Hindlimb muscle (tissue), 1 donor: Measurements from ENCODE around the gene RNF167. TPM values are rescaled to one million over a fixed set of nuclear protein-coding genes. Genes with fewer than 3 reads are reported as not detected.

ENCODE experiments used
- DNase-seq: peaks from one replicate; pipeline ENCODE4 v3.0.0-alpha.2; 2013
- polyA plus RNA-seq: library from polyadenylated mRNA; unstranded; fragments of 120-200 nt; gene quantifications from one replicate; pipeline ENCODE4 v1.2.1, GENCODE V29; 2013; ENCODE audit not compliant: insufficient read length

The RNF167 gene
- polyA plus RNA-seq, 1 donor: 75.2 TPM

DNA sequence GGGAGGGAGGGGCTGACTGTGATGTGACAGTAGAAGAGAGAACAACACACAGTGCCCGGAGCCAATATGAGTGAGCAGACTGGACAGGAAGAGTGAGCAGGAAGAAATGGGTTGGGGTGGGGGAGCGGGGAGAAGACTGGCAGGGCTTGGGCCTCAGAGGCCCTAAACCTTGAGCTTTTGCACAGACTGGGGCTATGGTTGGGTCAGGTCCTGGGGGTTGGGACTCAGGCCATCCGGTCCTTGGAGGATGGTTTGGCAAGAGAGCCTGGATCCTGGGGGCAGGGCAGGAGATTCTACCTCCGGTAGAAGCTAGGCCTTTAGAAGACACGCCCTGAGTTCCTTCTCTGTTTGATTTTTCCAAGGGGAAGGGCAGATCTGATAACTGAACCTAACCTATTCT, 46.3 kb downstream of the RNF167 start:
- no peak for DNase-seq

DNA sequence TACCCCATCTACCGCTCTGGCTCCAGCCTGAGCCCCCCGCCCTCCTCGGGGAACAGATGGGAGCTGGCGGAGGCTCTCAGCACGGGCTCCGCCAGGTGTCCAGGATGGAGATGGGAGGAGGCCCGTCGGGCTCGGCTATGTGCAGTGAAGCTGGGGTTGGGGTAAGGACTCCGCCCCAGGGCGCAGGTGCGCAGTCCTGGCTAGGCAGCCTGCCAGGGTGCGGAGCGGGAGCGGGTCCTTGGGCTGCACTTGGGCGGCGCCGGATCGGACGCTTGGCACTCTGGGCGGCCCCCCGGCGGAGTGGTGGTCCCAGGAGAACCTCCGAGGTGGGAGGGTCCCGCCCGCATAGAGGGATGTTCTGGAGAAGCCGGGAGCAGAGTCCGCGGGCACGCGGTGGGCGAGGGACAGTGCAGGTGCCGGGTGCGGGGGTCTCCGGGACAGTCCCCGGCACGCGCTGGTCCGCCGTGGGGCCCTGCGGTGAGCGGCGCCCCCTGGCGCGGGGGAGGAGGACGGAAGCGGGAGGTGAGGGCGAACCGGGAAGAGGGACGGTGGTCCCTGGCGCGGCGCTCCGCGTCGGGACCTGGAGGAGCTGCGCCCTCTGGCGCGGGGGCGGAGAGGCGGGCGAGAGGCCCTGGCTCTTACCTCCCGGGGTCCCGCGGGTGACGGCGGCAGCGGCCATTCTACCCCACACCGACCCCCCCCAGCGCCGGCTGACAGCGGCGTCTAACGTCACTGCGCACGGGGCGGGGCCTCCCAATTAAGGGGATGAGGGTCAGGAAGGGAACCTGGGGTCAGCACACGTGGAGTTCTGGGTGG, 47.1 kb downstream of the RNF167 start, which contains the start of gene CAMTA2:
Gene CAMTA2 (minus strand): TSS at position 725 of the 816 bp plus-strand sequence. CDS start 1,453 bp downstream, outside the sequence.
- peak; percentile 85 for DNase-seq

DNA sequence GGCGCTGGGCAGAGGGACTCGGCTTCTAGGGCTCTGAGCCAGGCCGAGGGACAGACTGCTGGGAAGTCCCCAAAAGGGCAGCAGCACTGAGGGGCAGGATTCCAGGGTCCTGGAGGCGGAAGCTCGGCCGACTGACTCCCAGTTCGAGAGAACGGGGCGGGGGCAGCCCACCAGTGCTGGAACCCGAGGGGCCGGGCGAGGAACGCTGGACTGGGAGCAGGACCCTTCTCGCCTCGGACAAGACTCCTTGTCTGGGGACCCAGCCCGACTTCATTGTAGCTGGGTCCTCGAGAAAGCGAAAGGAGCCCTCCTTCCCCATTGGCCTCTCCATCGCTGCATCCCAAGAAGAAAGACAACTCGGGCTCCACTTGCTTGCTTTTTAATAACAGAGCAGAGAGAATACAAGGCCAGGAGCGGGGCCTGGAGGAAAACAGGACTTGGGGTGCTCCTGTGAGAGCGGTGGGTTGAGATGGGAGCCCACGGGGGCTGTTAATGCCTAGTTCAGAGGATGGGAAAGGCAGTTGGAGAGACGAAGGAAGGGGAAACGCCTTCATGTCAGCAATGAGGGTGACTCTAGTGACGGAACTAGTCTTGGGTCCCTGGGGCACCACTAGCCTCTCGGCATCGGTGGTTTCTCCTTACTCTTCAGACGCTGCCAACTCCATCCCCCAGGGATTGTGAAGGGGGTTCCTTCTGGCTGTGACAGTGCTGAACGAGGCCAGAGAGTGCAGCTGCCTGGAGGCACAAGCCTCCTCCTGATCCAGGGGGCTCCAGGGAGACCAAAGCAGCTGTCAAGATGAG, 47.9 kb downstream of the RNF167 start:
- DNase-seq: no peak

DNA sequence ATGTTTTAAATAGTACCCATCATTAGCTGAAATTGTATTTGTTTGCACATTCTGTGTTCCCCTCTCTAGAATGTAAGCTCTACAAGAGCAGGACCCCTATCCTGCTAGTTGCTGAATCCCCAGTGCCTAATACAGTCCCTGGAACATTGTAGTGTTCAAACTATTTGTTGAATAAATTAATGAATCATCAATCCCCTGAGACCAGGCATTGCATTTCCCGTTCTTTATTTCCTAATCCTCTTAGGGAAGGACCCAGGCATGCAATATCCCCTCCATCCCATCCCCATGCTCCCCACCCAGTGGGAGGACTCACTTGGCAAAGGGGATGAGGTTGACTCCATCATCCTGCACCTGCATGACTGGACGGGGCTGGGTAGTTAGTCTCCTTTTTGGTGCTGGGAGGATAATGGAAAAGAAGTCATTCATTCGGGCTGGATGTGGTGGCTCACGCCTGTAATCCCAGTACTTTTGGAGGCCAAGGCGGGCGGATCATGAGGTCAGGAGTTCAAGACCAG, 54.1 kb downstream of the RNF167 start:
- DNase-seq: no peak

Other genes starting within 250 kb of the RNF167 start
- gene PELP1, start 236.1 kb upstream of the RNF167 start, polyA plus RNA-seq: 38.1 TPM
- gene ARRB2, start 229.6 kb upstream of the RNF167 start, polyA plus RNA-seq: 29.9 TPM
- 19.5 TPM for gene MED11, start 208.8 kb upstream of the RNF167 start, polyA plus RNA-seq
- 0.97 TPM for gene ZMYND15, start 200.4 kb upstream of the RNF167 start, polyA plus RNA-seq
- 7.8 TPM for gene CXCL16, start 200.3 kb upstream of the RNF167 start, polyA plus RNA-seq
- not detected for gene TM4SF5, start 168.4 kb upstream of the RNF167 start, polyA plus RNA-seq
- 4.7 TPM for gene VMO1, start 153.9 kb upstream of the RNF167 start, polyA plus RNA-seq
- 0.98 TPM for gene GLTPD2, start 151.3 kb upstream of the RNF167 start, polyA plus RNA-seq
- gene PSMB6, start 144.1 kb upstream of the RNF167 start, polyA plus RNA-seq: 94.3 TPM
- 28.7 TPM for gene PLD2, start 133.1 kb upstream of the RNF167 start, polyA plus RNA-seq
- 28.3 TPM for gene MINK1, start 106.9 kb upstream of the RNF167 start, polyA plus RNA-seq
- 1.5 TPM for gene C17orf107, start 40.7 kb upstream of the RNF167 start, polyA plus RNA-seq
- 3.3 TPM for gene CHRNE, start 37.2 kb upstream of the RNF167 start, polyA plus RNA-seq
- gene GP1BA, start 8.0 kb upstream of the RNF167 start, polyA plus RNA-seq: 0.88 TPM
- gene SLC25A11, start 222 bp upstream of the RNF167 start, polyA plus RNA-seq: 57.1 TPM
- 432 TPM for gene PFN1, start 8.3 kb downstream of the RNF167 start, polyA plus RNA-seq
- 2,174 TPM for gene ENO3, start 10.9 kb downstream of the RNF167 start, polyA plus RNA-seq
- gene SPAG7, start 27.5 kb downstream of the RNF167 start, polyA plus RNA-seq: 92.0 TPM
- gene CAMTA2, start 47.4 kb downstream of the RNF167 start, polyA plus RNA-seq: 32.9 TPM
- 4.9 TPM for gene INCA1, start 57.3 kb downstream of the RNF167 start, polyA plus RNA-seq
- 129 TPM for gene KIF1C, start 57.7 kb downstream of the RNF167 start, polyA plus RNA-seq
- not detected for gene SLC52A1, start 95.2 kb downstream of the RNF167 start, polyA plus RNA-seq
- gene ZFP3, start 138.2 kb downstream of the RNF167 start, polyA plus RNA-seq: 11.6 TPM
- gene ZNF232, start 171.6 kb downstream of the RNF167 start, polyA plus RNA-seq: 11.1 TPM
- gene USP6, start 175.8 kb downstream of the RNF167 start, polyA plus RNA-seq: 21.0 TPM